Fibroblast of lung (primary cell): ENCODE results near the gene SP140. TPM values are rescaled to one million over a fixed set of nuclear protein-coding genes. Genes with fewer than 3 reads are reported as not detected.

Source experiments
- DNase-seq, 2 donors: peaks; one replicate each; pipeline versions ENCODE4 v3.0.0 to v3.0.0-alpha.2; 2010; ENCODE audit warnings: low read depth in 2 of 2
- H2AFZ ChIP-seq: 2 replicates; pipeline ENCODE4 v1.5.1; 2012; ENCODE audit warnings: low read length, control low read depth, inconsistent platforms
- H3K27ac ChIP-seq: 2 replicates; pipeline ENCODE4 v1.5.1; 2011; ENCODE audit warnings: low read length, control low read depth; ENCODE audit not compliant: insufficient read depth
- H3K27me3 ChIP-seq: 2 replicates; pipeline ENCODE4 v1.5.1; 2011; ENCODE audit warnings: mild to moderate bottlenecking, low read length; ENCODE audit not compliant: control insufficient read depth, insufficient read depth
- H3K36me3 ChIP-seq: 2 replicates; pipeline ENCODE4 v1.5.1; 2011; ENCODE audit warnings: low read length; ENCODE audit not compliant: control insufficient read depth, insufficient read depth
- H3K4me1 ChIP-seq: 2 replicates; pipeline ENCODE4 v1.5.1; 2011; ENCODE audit warnings: low read length; ENCODE audit not compliant: control insufficient read depth, insufficient read depth; ENCODE audit errors: extremely low read depth
- H3K4me2 ChIP-seq: 2 replicates; pipeline ENCODE4 v1.5.1; 2011; ENCODE audit warnings: low read length, control low read depth; ENCODE audit not compliant: insufficient read depth; ENCODE audit errors: extremely low read depth
- H3K4me3 ChIP-seq, 4 experiments: fragments of 200-600 bp in 1 of 4; sonication (generic) in 1 of 4; replicated peaks in 1 of 4; 2 replicates each; pipeline ENCODE4 v1.5.1; 2011 to 2016; ENCODE audit warnings: low read length in 4 of 4, low read depth in 3 of 4, mild to moderate bottlenecking in 3 of 4, control low read depth in 2 of 4, inconsistent platforms in 1 of 4, mixed read lengths in 1 of 4; ENCODE audit not compliant: insufficient read depth in 1 of 4; ENCODE audit errors: control extremely low read depth in 1 of 4
- H3K79me2 ChIP-seq: 2 replicates; pipeline ENCODE4 v1.5.1; 2012; ENCODE audit warnings: mild to moderate bottlenecking, low read length, inconsistent platforms; ENCODE audit not compliant: control insufficient read depth, insufficient read depth
- H3K9ac ChIP-seq: 2 replicates; pipeline ENCODE4 v1.5.1; 2011; ENCODE audit warnings: mild to moderate bottlenecking, low read length, control low read depth; ENCODE audit not compliant: insufficient read depth
- H3K9me3 ChIP-seq: 2 replicates; pipeline ENCODE4 v1.5.1; 2012; ENCODE audit warnings: low read depth, low read length; ENCODE audit not compliant: control insufficient read depth, insufficient read depth
- H4K20me1 ChIP-seq: 2 replicates; pipeline ENCODE4 v1.5.1; 2011; ENCODE audit warnings: low read length; ENCODE audit not compliant: control insufficient read depth, insufficient read depth; ENCODE audit errors: extremely low read depth
- CTCF ChIP-seq, 2 donors: IDR thresholded peaks in 1 of 2; conservative IDR thresholded peaks in 1 of 2; 1 replicate in 1 of 2; 2 replicates in 1 of 2; pipeline ENCODE4 v1.5.1; 2011 to 2012; ENCODE audit warnings: low read length in 2 of 2, control low read depth in 1 of 2, inconsistent platforms in 1 of 2, low read depth in 1 of 2, mild to moderate bottlenecking in 1 of 2
- EZH2 ChIP-seq: IDR thresholded peaks from 2 replicates; pipeline ENCODE4 v1.5.1; 2012; ENCODE audit warnings: low read length, control low read depth, mild to moderate bottlenecking; ENCODE audit errors: missing control alignments
- polyA plus RNA-seq, 2 donors: library from polyadenylated mRNA; depleted of rRNA in 1 of 2; stranded (reverse) in 1 of 2; unstranded in 1 of 2; fragments of >200 nt; gene quantifications; 2 replicates each; pipeline ENCODE4 v1.2.1, GENCODE V29; 2011 to 2012; ENCODE audit warnings: missing spikeins in 1 of 2
- total RNA-seq: library from RNA; depleted of rRNA; stranded (reverse); fragments of >200 nt; gene quantifications from 2 replicates; pipeline ENCODE4 v1.2.1, GENCODE V29; 2014

The SP140 gene
- total and polyA plus RNA-seq, 2 donors (not counting 1 experiment from before 2014, with no cell fraction given): 0.17 to 0.33 TPM

- H4K20me1 ChIP-seq: no peaks in the 10 kb centered on the region
- DNase-seq: no peak
Observed at GRCh38 chr2:230224458-230224857, 1.1 kb upstream of the SP140 start.

GRCh38 chr2:230226051-230226551, 565 bp downstream of the SP140 start:
- no peak for TF ChIP-seq EZH2
- TF ChIP-seq CTCF (conservative IDR thresholded peaks at IDR 0.05 in 1 of 2, IDR thresholded peaks at IDR 0.05 in 1 of 2; ENCODE audit: low read depth in 1 of 2, low read length in 2 of 2): no peak
- no peaks in the 10 kb centered on the region for H3K9me3 ChIP-seq

More at GRCh38 chr2:230224458-230224857, 1.1 kb upstream of the SP140 start:
- Histone ChIP-seq H3K4me3 (no peak overlapping the region), H3K9me3 (no peaks in the 10 kb centered on the region), H3K4me2 (no peak overlapping the region), H2AFZ (no peak overlapping the region), H3K36me3 (no peaks in the 10 kb centered on the region), H3K9ac (no peak overlapping the region), H3K27ac (no peak overlapping the region), H3K79me2 (no peaks in the 10 kb centered on the region), H3K4me1 (no peaks in the 10 kb centered on the region), H3K27me3 (no peaks in the 10 kb centered on the region)
- TF ChIP-seq EZH2 (no peak), CTCF (conservative IDR thresholded peaks at IDR 0.05 in 1 of 2, IDR thresholded peaks at IDR 0.05 in 1 of 2; ENCODE audit: low read depth in 1 of 2, low read length in 2 of 2) (no peak)

GRCh38 chr2:230227216-230227615, 1.7 kb downstream of the SP140 start:
- Histone ChIP-seq H3K4me1 (peaks cover 2% of the 10 kb centered on the region), H3K4me3 (no peak overlapping the region), H3K36me3 (no peaks in the 10 kb centered on the region), H2AFZ (no peak overlapping the region), H3K9me3 (no peaks in the 10 kb centered on the region), H3K4me2 (no peak overlapping the region), H4K20me1 (no peaks in the 10 kb centered on the region), H3K79me2 (no peaks in the 10 kb centered on the region), H3K27ac (no peak overlapping the region), H3K9ac (no peak overlapping the region), H3K27me3 (no peaks in the 10 kb centered on the region)
- DNase-seq: no peak
- no peak for TF ChIP-seq EZH2
- TF ChIP-seq CTCF (conservative IDR thresholded peaks at IDR 0.05 in 1 of 2, IDR thresholded peaks at IDR 0.05 in 1 of 2; ENCODE audit: low read depth in 1 of 2, low read length in 2 of 2): no peak

More at GRCh38 chr2:230226051-230226551, 565 bp downstream of the SP140 start:
- no peak overlapping the region for H3K9ac ChIP-seq
- H3K79me2 ChIP-seq: no peaks in the 10 kb centered on the region
- H2AFZ ChIP-seq: no peak overlapping the region
- H3K4me1 ChIP-seq: peaks cover 2% of the 10 kb centered on the region
- DNase-seq: no peak
- no peaks in the 10 kb centered on the region for H4K20me1 ChIP-seq
- H3K27me3 ChIP-seq: no peaks in the 10 kb centered on the region
- H3K4me2 ChIP-seq: no peak overlapping the region
- H3K4me3 ChIP-seq: no peak overlapping the region
- no peaks in the 10 kb centered on the region for H3K36me3 ChIP-seq
- H3K27ac ChIP-seq: no peak overlapping the region
